GM11168 (cell line): ENCODE measurements around the gene MOK.

ENCODE experiments used
- in situ Hi-C: fragments of 300-500 bp; cut with MboI; formaldehyde crosslinking; loops from one replicate; pipeline ENCODE4 v1.12.0; 2022; ENCODE audit warnings: low sequenced_read_pairs; ENCODE audit not compliant: unreplicated experiment

Gene MOK

DNA sequence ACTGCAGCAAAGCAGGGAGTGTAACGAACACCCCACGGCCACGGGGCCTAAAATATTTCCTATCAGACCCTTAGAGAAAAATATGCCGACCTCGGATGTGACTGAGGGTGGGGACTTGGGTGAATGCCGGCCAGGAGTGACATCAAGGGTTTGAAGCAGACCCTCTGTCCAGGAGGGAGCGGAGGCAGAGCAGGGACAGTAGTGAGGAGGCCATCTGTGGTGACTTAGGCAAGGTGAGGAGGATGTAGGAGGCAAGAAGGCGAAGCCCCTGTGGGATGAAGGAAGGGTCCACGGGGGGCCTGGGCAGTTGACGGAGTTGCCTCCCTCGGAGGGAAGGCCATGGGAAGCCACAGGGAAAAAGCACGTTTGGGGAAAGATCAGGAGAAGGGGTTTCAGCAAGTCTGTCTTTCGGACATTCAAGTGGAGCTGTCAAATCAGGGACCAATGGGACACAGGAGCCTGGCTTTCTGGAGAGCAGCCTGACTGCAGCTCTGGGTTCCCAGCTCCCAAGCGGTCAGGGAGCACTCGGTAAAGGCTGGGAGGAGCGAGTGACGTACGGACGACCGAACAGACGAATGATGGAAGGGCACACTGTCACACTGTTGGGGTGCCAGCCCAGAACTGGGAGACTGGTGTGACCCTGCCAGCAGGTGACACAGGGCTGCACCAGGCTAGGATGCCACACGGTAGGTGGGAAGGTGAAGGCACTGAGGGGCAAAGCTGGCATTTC, 74.3 kb downstream of the MOK start:
- in situ Hi-C loops = no loop called here

DNA sequence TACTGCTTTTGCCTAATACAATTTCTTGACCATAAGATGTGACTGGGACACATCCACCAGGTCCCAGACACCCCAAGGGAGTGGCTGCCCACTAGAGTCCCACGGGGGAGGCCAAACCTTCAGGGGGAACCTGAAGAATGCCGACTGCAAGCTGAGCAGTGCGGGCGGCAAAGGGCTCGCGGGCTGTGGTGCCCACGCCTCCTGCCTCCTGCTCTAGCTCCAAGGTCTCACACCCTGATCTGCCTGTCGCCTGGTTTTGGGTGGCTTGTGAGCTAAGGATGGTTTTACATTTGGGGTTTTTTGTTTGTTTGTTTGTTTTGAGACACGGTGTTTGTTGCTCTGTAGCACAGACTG, 75.2 kb downstream of the MOK start:
- in situ Hi-C loops = no loop called here

DNA sequence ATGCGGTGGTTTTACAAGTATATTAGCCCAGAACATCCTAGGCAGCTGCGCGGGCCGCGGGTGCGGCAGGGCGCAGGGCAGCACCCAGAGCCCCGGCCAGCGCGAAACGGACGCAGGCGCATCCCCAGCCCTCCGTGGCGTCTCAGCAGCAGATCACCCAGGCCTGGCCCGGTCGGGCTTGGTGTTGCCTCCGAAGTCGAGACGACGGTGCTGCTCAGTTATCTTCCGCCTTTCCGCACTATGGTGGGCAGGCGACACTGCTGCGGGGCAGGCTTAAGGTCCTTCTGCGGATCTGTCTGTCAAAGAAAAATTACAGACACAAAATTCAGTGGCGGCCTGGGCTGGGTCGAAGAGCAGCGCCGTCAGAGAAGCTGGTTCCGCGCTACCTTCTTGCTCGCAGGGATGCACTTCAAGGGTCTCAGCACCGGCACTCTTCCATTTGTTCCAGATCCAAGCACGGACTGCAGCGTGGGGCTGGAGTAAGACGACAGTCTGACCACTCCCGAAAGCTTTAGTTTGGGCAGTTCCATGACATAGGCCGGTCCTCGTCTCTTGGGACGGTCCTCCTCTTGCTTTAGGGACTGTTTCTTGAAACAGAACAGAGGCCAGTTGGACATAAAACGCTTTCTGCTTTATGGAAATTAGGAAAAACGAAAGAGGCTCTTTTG, 75.8 kb downstream of the MOK start:
- in situ Hi-C loops = no loop called here

DNA sequence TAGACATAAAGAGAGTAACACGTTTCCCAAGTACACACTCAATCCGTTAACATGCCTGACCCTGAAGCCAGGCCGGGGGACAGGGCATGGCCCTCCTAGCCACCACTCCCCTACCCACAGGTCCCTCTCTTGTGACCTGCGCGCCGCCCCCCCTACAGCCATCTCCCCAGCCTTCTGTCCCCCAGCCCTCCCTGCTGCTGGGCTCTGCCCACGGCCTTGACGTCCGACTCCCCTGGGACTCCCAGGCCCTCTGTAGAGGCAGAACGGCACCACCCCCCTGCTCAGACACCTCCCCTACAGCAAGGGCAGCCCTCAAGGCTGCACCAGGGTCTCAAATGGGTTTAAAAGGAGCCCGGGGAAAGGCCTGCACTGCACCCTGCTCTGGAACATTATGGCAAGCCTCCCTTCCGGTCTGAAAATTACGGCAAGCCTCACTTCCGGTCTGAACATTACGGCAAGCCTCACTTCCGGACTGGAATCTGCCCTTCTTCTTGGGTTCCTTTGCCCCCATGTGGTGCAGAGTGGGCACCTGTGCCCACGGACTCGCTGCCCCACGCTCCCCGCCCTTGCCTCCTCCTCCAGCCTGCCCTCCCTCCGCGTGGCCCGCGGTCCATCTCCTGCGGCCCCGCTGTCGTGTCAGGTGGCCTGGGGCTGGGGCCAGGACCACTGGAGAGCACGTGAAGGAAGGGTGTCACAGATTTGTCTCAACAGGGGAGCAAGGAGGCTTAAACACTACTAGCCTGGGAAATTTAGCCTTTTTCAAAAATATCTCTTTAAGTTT, 77.6 kb downstream of the MOK start:
- in situ Hi-C loops = no loop called here

- in situ Hi-C loops = no loop called here
Measured at GRCh38 chr14:102226356-102227125, 78.4 kb downstream of the MOK start.

- in situ Hi-C loops = no loop called here
Measured at GRCh38 chr14:102225936-102226335, 79.0 kb downstream of the MOK start.

DNA sequence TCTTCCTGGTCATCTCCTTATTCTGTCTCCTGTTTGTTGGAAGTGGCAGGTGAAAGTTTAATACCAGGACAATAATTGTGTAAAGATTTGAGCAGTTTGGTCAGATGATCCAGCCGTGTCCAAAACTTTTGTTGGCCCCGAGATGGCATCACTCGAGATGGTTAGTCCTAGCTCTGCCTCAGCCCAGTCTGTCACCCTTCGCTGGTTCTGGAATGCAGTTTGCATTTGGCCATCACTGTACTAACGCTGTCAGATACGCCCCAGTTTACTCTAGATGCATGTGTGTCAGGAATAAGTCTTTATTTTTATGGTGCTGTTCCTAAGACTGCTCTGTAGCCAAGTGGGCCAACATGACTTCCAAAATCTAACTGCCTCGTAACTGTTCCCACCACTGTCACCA, 79.6 kb downstream of the MOK start:
- in situ Hi-C loops = no loop called here

DNA sequence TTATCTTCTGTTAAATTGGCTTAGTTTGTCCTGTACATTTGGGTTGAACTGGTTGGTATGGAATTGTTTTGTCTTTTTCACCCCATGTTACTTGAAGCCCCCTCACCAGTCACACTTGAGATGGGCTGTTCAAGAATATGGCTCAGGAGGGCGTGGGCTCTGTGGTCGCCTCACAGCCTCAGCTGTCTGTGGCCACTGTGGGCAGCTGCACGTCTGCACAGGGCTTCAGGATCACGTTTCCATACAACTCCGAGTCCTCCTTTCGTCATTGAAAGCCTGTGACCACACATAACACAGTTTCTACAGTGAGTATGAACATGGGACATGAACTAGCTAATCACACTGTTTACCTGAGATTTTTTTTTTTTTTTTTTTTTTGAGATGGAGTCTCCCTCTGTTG, 81.3 kb downstream of the MOK start:
- in situ Hi-C loops = no loop called here

- in situ Hi-C loops = no loop called here
Measured at GRCh38 chr14:102222751-102223150, 82.2 kb downstream of the MOK start.

DNA sequence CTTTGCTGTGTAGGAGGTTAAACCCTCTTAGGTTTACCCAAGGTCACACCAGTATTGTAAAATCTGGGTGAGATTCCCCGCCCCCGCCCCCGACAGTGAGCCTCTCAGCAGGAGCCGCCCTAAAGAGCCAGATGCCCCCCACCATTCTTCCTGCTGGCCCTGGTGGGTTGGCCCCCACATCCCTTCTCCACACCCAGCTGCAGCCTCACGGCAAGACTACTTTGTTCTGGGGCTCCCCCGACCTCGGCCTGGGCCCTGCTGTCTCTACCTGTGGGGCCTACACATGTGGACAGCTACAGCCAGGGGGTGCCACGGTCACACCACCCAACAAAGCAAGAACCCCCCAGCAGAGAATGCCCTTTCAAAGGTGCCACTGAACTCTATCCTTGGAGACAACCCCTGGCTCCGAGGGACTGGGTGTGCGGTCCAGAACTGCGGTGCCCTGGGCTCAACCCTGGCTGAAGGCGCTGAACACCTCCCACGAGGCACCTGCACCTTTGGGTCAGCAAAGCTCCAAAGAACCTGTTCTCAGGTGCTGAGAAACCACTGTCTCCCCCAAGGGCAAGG, 82.9 kb downstream of the MOK start:
- in situ Hi-C loops = no loop called here

GRCh38 chr14:102221026-102221425, 83.9 kb downstream of the MOK start:
- in situ Hi-C loops = no loop called here

DNA sequence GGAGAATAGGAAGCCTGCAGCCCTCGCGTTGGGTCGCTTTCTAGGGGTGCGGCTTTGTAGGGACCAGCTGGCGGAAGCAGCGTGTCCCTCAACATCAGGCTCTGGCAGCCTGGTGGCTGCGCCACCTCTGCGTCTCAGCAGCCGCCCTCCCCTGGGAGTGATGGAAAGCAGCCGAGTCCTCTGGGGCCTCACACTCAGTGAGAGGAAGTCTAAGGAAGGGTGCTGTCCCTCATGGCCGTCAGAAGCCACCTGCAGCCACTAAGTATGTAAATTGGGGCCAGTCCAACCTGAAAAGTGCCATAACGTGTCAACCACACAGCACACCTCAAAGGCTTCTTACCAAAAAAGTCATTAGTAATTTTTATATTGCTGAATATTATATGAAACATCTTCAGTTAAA, 84.9 kb downstream of the MOK start:
- in situ Hi-C loops = no loop called here

GRCh38 chr14:102219316-102219715, 85.6 kb downstream of the MOK start:
- in situ Hi-C loops = no loop called here

DNA sequence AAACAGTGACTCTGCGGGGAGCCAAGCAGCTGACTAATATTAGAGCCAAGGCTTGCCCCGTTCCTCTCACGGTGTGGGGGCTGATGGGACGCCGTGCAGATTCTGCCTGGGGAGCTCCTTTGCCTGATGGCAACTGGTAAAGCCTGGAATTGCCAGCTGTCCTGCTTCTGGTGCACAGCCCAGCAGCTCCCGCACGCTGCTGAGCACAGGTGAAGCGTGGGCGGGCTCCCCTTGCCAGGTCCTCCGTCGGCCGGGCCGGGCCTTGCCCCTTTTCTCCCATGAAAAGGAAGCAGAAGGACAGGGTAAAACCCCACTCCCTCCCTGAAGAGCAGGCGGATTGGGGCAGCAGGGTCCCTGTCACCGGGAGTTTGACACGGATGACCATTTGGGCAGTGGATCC, 86.3 kb downstream of the MOK start:
- in situ Hi-C loops = no loop called here

- in situ Hi-C loops = no loop called here
Measured at GRCh38 chr14:102217987-102218421, 87.0 kb downstream of the MOK start.

GRCh38 chr14:102217399-102217798, 87.6 kb downstream of the MOK start:
- in situ Hi-C loops = no loop called here

DNA sequence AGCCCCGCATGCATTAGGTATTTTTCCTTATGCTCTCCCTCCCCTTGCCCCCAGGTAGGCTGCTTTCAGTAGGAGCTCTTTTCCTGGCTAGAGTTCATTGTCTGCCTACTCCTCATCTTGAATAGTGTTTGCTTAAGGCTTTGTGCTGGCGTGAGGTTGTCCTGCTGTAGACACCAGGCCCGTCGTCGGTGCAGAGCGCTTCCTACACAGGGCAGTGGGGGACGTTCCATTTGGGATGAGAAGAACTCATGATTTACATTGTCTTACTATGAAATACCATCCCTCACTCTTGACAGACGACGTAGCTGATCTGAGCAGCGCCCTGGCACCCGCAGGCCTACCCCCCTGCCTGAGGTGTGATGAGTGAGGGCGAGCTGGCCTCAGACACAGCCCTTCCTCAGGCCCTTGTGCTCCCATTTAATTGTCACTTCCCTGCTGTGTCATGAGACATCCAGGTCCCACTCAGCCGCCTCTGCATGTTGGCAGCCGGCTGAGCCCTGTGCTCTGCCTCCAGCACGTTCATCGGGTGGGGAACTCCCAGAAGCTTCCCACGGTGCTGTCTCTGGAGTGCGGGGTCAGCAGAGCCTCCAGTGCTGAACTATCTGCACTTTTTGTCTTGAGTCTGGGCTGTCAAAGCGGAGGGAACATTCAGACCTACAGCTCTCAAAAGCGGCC, 89.3 kb downstream of the MOK start:
- in situ Hi-C loops = no loop called here

DNA sequence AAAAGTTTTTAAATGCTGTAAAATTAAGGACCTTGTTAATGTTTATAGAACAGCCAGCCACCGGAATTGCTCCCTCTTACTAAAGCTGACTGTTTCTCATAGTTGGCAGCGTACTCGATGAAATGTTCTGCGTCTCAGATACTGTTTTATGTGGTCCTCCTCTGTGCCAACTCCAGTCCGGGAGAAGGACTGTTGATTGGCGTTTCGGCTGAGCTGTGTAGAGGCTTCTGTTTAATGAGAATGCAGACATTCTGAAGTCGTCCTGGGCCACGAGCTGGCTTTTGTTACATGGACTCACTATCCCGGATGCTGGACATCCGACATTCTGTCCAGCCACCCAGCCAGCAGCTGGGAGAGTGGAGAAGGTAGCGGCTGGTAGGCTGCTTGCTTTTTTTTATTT, 89.9 kb downstream of the MOK start:
- in situ Hi-C loops = no loop called here

DNA sequence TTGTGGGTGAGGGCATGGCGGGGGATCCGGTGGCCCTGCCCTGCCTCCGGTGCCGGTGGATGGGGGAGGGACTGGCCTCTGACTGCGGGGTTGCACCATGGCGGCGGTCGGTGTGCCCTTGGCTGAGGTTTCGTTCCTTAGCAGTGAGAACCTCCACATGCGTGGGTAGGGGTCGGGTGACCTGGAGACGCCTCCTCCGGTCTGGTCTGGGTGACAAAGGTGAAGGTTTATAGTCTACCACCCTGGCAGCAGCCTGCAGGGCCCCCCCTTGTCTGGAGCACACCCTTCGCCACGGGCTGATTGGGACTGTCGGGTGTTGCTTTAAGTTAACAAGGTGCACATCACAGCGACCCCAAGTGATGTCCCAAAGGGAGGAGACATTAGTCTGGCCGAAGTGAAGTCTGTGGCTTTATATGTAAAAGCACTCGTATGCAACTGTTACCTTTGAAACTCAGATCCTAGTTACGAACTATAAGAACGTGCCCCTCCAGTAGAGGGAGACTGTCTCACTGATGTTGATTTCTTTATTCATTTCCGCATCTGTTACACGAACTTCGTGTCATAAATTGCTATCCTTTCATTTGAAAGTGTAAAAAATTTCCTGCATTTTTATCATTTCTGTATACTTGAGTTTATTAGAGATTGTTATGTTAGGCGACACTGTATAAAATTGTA, 90.8 kb downstream of the MOK start:
- in situ Hi-C loops = no loop called here
